ENCODE measurements around the gene BCAS3. TPM values are rescaled to one million over a fixed set of nuclear protein-coding genes. Genes with fewer than 3 reads are reported as not detected.
A peak's percentile ranks its signal among the peaks of the same experiment; 100 is the strongest.

The BCAS3 gene
- total RNA-seq, 1 donor from 2014 or later: 14.5 TPM

GRCh38 chr17:61337290-61337689 is 659.6 kb downstream of the BCAS3 start:
- Mint-ChIP-seq H3K27me3 (ENCODE audit: low read depth, unreplicated experiment) (no peaks in the 10 kb centered on the region), H3K27ac (ENCODE audit: unreplicated experiment) (peak overlapping the region; percentile 65), H3K4me3 (ENCODE audit: unreplicated experiment) (no peak overlapping the region), H3K9me3 (ENCODE audit: unreplicated experiment) (no peaks in the 10 kb centered on the region), H3K4me1 (ENCODE audit: low read depth, unreplicated experiment) (peaks cover 18% of the 10 kb centered on the region), H3K36me3 (ENCODE audit: low read depth, unreplicated experiment) (no peaks in the 10 kb centered on the region)
- TF ChIP-seq, protein P1, sequence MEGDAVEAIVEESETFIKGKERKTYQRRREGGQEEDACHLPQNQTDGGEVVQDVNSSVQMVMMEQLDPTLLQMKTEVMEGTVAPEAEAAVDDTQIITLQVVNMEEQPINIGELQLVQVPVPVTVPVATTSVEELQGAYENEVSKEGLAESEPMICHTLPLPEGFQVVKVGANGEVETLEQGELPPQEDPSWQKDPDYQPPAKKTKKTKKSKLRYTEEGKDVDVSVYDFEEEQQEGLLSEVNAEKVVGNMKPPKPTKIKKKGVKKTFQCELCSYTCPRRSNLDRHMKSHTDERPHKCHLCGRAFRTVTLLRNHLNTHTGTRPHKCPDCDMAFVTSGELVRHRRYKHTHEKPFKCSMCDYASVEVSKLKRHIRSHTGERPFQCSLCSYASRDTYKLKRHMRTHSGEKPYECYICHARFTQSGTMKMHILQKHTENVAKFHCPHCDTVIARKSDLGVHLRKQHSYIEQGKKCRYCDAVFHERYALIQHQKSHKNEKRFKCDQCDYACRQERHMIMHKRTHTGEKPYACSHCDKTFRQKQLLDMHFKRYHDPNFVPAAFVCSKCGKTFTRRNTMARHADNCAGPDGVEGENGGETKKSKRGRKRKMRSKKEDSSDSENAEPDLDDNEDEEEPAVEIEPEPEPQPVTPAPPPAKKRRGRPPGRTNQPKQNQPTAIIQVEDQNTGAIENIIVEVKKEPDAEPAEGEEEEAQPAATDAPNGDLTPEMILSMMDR (IDR thresholded peaks at IDR 0.05; ENCODE audit: insufficient read depth, low read depth, low read length): no peak
- TF ChIP-seq EZH2 (IDR thresholded peaks at IDR 0.05; ENCODE audit: insufficient read depth, low read length): no peak
- Histone ChIP-seq H3K4me3 (ENCODE audit: insufficient read depth, low read depth, low read length) (no peak overlapping the region), H3K9me3 (ENCODE audit: insufficient read depth, low read depth, low read length) (no peaks in the 10 kb centered on the region), H4K20me1 (ENCODE audit: insufficient read depth, low read length) (no peaks in the 10 kb centered on the region), H3K9ac (ENCODE audit: low read length) (peak overlapping the region; percentile 26), H3K27ac (ENCODE audit: low read depth, low read length) (peak overlapping the region; percentile 63), H3K27me3 (ENCODE audit: insufficient read depth, low read length) (no peaks in the 10 kb centered on the region), H3K79me2 (ENCODE audit: insufficient read depth, low read length) (no peaks in the 10 kb centered on the region), H3K4me1 (ENCODE audit: insufficient read depth, low read length) (peaks cover 52% of the 10 kb centered on the region), H3K36me3 (ENCODE audit: insufficient read depth, low read length) (no peaks in the 10 kb centered on the region), H2AFZ (ENCODE audit: low read depth, low read length) (no peak overlapping the region), H3K4me2 (ENCODE audit: low read length) (peak overlapping the region; percentile 57)
- FAIRE-seq (no peak), DNase-seq (ENCODE audit: low read depth) (no peak)

DNA sequence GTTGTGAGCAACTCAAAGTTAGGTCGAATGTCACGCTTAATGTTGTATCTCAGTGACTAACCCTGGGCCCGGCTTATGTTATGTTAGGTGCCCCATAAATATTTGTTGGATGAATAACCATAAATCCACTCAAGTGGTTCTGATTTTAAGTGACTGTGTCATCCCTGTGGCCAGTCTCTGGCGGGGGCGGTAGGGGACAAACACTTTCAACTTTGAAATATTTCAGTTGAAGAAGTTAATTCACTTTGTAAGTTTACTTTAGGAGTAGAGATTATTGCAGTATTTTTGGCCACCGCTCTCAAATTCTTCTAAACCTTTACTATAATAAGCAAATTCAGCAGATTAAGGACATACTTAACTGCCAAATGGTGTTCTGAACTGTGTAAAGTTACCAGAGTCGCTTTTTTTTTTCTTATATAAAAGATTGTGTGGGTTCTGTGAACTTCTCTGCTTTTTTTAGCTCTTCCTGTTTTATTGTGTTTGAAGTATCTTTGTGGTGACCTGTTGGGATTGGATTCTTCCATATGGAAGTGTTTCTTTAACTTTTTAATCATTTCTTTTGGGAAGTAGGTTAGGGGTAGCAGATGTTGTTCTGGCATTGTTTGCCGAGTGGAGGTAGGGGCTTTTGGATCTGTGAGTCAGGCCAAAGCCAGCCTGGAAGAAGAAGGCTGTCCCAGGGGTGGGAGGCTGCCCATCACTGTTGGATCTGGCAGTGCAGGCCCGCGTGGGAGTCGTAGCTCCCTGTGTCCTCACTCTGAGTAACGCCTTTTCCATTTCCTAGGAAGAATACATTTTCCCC is 660.5 kb downstream of the BCAS3 start:
- H3K36me3 ChIP-seq (ENCODE audit: insufficient read depth, low read length): no peaks in the 10 kb centered on the region
- TF ChIP-seq EZH2 (IDR thresholded peaks at IDR 0.05; ENCODE audit: insufficient read depth, low read length): no peak
- TF ChIP-seq, protein P1 (IDR thresholded peaks at IDR 0.05; ENCODE audit: insufficient read depth, low read depth, low read length): no peak
- peaks cover 52% of the 10 kb centered on the region for H3K4me1 ChIP-seq (ENCODE audit: insufficient read depth, low read length)
- H3K27ac Mint-ChIP-seq (ENCODE audit: unreplicated experiment): peak overlapping the region; percentile 65
- H3K4me1 Mint-ChIP-seq (ENCODE audit: low read depth, unreplicated experiment): peaks cover 18% of the 10 kb centered on the region
- H3K27ac ChIP-seq (ENCODE audit: low read depth, low read length): peak overlapping the region; percentile 63
- DNase-seq (ENCODE audit: low read depth) (peak; percentile 84), FAIRE-seq (peak; percentile 52)
- H3K79me2 ChIP-seq (ENCODE audit: insufficient read depth, low read length): no peaks in the 10 kb centered on the region
- no peaks in the 10 kb centered on the region for H3K9me3 Mint-ChIP-seq (ENCODE audit: unreplicated experiment)
- no peaks in the 10 kb centered on the region for H3K36me3 Mint-ChIP-seq (ENCODE audit: low read depth, unreplicated experiment)
- peak overlapping the region; percentile 57 for H3K4me2 ChIP-seq (ENCODE audit: low read length)
- H2AFZ ChIP-seq (ENCODE audit: low read depth, low read length): no peak overlapping the region
- peak overlapping the region; percentile 37 for H3K9ac ChIP-seq (ENCODE audit: low read length)
- H4K20me1 ChIP-seq (ENCODE audit: insufficient read depth, low read length): no peaks in the 10 kb centered on the region
- no peaks in the 10 kb centered on the region for H3K27me3 Mint-ChIP-seq (ENCODE audit: low read depth, unreplicated experiment)
- H3K4me3 Mint-ChIP-seq (ENCODE audit: unreplicated experiment): no peak overlapping the region
- H3K9me3 ChIP-seq (ENCODE audit: insufficient read depth, low read depth, low read length): no peaks in the 10 kb centered on the region
- no peaks in the 10 kb centered on the region for H3K27me3 ChIP-seq (ENCODE audit: insufficient read depth, low read length)
- H3K4me3 ChIP-seq (ENCODE audit: insufficient read depth, low read depth, low read length): no peak overlapping the region
